ENCODE data around the gene FHOD3. TPM values are rescaled to one million over a fixed set of nuclear protein-coding genes. Genes with fewer than 3 reads are reported as not detected.

The FHOD3 gene
- total and polyA plus RNA-seq, 9 of the 15 experiments (the other 6 are each of a cell fraction or from before 2014, with no cell fraction given), result 0.11 TPM; not detected in 8

DNA sequence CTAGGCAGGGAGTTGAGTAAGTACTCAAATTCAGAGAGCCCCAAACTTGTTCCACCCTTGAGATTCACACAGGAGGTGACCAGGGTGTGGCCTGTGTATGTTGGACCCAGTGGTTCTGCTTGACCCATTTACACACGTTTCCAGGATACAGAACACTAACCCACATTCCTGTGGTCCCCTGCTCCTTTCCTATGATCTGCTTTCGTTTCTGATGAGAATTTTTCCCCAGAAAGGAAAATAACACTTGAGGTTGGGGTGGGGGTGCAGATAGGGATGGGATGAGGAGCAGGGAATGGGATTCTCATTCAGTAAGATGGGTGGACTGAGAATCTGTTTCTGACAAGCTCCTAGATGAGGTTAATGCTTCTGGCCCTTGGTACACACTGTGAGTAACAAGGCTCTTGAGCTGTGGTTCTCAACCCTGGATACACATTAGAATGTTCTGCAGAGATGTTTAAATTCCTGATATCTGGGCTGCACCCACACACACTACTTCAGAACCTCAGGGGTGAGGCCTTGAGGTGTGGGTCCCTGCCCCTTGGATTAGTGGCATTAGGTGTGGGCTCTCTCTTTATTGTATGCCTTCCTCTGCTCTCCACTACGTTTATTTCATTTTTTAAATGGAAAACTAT is 472.9 kb downstream of the FHOD3 start (continued):
- TF ChIP-seq, protein P1, sequence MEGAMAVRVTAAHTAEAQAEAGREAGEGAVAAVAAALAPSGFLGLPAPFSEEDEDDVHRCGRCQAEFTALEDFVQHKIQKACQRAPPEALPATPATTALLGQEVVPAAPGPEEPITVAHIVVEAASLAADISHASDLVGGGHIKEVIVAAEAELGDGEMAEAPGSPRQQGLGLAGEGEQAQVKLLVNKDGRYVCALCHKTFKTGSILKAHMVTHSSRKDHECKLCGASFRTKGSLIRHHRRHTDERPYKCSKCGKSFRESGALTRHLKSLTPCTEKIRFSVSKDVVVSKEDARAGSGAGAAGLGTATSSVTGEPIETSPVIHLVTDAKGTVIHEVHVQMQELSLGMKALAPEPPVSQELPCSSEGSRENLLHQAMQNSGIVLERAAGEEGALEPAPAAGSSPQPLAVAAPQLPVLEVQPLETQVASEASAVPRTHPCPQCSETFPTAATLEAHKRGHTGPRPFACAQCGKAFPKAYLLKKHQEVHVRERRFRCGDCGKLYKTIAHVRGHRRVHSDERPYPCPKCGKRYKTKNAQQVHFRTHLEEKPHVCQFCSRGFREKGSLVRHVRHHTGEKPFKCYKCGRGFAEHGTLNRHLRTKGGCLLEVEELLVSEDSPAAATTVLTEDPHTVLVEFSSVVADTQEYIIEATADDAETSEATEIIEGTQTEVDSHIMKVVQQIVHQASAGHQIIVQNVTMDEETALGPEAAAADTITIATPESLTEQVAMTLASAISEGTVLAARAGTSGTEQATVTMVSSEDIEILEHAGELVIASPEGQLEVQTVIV (CRISPR knock-in tag; IDR thresholded peaks at IDR 0.05; ENCODE audit: borderline replicate concordance), result no peak
- TF ChIP-seq, protein P2, sequence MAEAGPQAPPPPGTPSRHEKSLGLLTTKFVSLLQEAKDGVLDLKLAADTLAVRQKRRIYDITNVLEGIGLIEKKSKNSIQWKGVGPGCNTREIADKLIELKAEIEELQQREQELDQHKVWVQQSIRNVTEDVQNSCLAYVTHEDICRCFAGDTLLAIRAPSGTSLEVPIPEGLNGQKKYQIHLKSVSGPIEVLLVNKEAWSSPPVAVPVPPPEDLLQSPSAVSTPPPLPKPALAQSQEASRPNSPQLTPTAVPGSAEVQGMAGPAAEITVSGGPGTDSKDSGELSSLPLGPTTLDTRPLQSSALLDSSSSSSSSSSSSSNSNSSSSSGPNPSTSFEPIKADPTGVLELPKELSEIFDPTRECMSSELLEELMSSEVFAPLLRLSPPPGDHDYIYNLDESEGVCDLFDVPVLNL (CRISPR knock-in tag; IDR thresholded peaks at IDR 0.05; ENCODE audit: low read depth), result no peak
- no peak for TF ChIP-seq ETV6 (IDR thresholded peaks at IDR 0.05; ENCODE audit: borderline replicate concordance in 1 of 2, low read depth in 2 of 2, low read length in 1 of 2)
- TF ChIP-seq ETV6 (CRISPR knock-in tag; IDR thresholded peaks at IDR 0.05; ENCODE audit: borderline replicate concordance), result no peak
- TF ChIP-seq, protein P3, sequence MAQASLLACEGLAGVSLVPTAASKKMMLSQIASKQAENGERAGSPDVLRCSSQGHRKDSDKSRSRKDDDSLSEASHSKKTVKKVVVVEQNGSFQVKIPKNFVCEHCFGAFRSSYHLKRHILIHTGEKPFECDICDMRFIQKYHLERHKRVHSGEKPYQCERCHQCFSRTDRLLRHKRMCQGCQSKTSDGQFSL (CRISPR knock-in tag; IDR thresholded peaks at IDR 0.05), result no peak
- TF ChIP-seq, protein P3 (tag; IDR thresholded peaks at IDR 0.05), result no peak
- no peak for TF ChIP-seq RBM17 (IDR thresholded peaks at IDR 0.05; ENCODE audit: borderline replicate concordance, low read depth, low read length)

Measured in K562 (cell line).